ENCODE measurements around the gene ACTG1.

The ACTG1 gene

DNA sequence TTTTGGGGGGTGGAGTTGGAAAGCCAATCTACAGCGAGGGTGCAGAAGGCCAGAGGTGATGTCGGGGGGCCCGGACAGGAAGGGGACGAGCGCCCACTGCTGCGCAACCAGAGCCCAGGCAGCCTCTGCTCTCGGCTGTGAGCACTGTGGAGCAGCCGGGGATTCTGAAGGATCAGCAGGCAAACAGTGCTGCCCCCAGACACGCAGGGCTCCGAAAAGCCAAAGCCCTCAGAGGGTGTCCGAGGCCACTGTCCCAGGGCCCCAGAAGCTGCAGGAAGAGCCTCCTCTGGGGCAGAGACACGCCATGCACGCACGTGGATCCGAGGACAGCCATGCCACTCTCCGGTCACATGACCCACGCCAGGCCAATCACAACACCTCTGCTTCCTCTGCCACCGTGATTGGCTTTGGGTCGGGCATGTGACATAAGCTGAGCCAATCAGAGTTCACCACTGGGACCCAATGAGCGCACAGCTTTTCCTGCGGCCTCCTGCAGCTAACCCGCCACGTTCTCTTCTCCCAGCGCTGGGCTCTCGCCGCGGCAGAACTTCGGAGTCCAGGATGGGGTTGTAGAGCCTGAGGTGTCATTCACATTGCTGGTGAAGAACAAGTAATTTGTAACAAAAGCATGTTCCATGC is 40.7 kb downstream of the ACTG1 start:
- peak; percentile 71 for ATAC-seq
- TF ChIP-seq CSDC2 (CRISPR knock-in tag; IDR thresholded peaks at IDR 0.05), result 0 out of 2 replicates have a peak, but pooled peaks have one; percentile 63
- no peak for TF ChIP-seq SNAI2 (CRISPR knock-in tag; IDR thresholded peaks at IDR 0.05)

DNA sequence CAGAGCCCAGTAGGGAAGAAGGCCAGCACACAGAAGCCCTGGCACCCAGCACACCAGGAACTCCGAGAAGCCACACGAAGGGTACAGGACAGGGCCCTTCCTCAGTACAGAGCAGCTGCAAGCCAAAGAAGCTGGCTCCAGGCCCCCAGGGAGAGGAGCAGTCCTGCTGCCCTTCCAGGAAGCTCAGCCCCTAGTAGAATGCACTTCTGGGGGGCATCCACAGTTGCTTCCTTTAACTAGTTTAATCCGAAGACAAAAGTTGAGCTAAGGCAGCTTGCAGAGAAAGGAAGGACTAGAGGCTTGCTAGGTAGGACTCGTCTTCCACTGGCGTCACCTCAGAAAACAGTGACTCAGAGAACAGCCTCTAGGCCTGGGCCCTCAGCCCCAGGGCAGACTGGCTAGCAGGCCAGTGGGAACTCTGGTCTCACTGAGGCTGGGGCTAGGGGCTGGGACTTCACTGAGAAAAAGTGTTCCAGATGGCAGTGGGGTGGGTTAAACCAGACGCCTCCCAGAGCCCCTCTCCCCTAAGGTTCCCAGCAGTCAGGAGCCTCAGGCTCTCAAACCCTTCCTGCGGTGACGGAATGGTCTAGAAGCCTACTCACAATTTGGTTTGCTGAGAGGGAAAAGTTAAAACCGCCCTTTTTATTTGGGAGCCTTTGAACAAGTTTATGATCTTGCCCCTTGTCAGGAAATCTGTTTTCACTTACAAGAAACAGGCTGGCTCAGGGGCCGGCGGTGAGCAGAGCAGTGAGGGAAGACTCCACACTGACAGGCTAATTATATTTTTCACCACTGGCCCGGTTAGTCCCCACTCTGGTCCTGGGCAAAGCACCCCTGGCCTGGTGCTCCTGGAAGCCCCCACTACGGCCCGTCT is 41.4 kb downstream of the ACTG1 start:
- peak; percentile 16; the same call in 1 of the 3 replicates for ATAC-seq
- no peak for TF ChIP-seq PPARA (CRISPR knock-in tag; IDR thresholded peaks at IDR 0.05; ENCODE audit: borderline replicate concordance)
- TF ChIP-seq, protein P1, sequence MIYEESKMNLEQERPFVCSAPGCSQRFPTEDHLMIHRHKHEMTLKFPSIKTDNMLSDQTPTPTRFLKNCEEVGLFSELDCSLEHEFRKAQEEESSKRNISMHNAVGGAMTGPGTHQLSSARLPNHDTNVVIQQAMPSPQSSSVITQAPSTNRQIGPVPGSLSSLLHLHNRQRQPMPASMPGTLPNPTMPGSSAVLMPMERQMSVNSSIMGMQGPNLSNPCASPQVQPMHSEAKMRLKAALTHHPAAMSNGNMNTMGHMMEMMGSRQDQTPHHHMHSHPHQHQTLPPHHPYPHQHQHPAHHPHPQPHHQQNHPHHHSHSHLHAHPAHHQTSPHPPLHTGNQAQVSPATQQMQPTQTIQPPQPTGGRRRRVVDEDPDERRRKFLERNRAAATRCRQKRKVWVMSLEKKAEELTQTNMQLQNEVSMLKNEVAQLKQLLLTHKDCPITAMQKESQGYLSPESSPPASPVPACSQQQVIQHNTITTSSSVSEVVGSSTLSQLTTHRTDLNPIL (CRISPR knock-in tag; IDR thresholded peaks at IDR 0.05; ENCODE audit: low read depth), result no peak
- no peak for TF ChIP-seq ARNTL (CRISPR knock-in tag; IDR thresholded peaks at IDR 0.05; ENCODE audit: borderline replicate concordance, low read depth)
- TF ChIP-seq, protein P2, sequence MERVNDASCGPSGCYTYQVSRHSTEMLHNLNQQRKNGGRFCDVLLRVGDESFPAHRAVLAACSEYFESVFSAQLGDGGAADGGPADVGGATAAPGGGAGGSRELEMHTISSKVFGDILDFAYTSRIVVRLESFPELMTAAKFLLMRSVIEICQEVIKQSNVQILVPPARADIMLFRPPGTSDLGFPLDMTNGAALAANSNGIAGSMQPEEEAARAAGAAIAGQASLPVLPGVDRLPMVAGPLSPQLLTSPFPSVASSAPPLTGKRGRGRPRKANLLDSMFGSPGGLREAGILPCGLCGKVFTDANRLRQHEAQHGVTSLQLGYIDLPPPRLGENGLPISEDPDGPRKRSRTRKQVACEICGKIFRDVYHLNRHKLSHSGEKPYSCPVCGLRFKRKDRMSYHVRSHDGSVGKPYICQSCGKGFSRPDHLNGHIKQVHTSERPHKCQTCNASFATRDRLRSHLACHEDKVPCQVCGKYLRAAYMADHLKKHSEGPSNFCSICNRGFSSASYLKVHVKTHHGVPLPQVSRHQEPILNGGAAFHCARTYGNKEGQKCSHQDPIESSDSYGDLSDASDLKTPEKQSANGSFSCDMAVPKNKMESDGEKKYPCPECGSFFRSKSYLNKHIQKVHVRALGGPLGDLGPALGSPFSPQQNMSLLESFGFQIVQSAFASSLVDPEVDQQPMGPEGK (CRISPR knock-in tag; IDR thresholded peaks at IDR 0.05; ENCODE audit: borderline replicate concordance), result no peak
- no peak for TF ChIP-seq ZFP30 (CRISPR knock-in tag; IDR thresholded peaks at IDR 0.05)
- TF ChIP-seq, protein P3, sequence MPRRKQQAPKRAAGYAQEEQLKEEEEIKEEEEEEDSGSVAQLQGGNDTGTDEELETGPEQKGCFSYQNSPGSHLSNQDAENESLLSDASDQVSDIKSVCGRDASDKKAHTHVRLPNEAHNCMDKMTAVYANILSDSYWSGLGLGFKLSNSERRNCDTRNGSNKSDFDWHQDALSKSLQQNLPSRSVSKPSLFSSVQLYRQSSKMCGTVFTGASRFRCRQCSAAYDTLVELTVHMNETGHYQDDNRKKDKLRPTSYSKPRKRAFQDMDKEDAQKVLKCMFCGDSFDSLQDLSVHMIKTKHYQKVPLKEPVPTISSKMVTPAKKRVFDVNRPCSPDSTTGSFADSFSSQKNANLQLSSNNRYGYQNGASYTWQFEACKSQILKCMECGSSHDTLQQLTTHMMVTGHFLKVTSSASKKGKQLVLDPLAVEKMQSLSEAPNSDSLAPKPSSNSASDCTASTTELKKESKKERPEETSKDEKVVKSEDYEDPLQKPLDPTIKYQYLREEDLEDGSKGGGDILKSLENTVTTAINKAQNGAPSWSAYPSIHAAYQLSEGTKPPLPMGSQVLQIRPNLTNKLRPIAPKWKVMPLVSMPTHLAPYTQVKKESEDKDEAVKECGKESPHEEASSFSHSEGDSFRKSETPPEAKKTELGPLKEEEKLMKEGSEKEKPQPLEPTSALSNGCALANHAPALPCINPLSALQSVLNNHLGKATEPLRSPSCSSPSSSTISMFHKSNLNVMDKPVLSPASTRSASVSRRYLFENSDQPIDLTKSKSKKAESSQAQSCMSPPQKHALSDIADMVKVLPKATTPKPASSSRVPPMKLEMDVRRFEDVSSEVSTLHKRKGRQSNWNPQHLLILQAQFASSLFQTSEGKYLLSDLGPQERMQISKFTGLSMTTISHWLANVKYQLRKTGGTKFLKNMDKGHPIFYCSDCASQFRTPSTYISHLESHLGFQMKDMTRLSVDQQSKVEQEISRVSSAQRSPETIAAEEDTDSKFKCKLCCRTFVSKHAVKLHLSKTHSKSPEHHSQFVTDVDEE (CRISPR knock-in tag; IDR thresholded peaks at IDR 0.05), result no peak
- no peak for TF ChIP-seq OSR1 (CRISPR knock-in tag; IDR thresholded peaks at IDR 0.05)
- no peak for TF ChIP-seq ISL1 (CRISPR knock-in tag; IDR thresholded peaks at IDR 0.05)
- no peak for TF ChIP-seq BACH2 (CRISPR knock-in tag; IDR thresholded peaks at IDR 0.05; ENCODE audit: borderline replicate concordance)
- TF ChIP-seq ESRRG (CRISPR knock-in tag; IDR thresholded peaks at IDR 0.05), result no peak

DNA sequence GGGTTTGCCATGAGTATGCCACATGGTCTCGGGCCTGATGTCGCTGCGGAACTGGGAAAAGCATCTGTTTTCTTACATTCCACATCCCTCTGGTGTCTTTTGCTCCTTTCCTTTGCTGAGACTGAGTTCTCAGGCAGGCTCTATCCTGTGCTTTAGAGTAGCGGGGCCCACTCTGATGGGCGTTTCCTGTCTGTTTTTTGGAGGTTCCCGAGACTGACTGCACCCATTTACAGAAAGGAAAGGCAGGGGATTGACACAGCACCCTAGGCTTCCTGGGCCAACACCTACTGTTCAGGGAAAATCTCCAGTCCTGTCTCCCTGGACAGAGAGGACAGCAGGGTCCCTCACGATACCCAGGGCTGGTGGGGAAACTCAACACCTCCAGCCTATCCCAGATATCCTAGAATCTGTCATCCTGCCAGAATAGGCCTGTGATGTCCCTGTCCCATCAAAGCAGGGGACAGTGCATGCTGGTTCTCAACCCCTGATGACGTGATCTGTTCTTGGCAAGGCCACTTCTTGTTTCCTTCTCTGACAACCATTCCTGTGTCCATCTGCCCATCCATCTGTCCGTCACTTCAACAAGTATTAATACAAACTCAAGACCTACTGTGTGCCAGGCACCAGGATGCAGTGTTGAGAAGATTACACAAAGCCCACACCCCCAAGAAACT is 42.2 kb downstream of the ACTG1 start:
- no peak for ATAC-seq
- TF ChIP-seq ZNF565 (CRISPR knock-in tag; conservative IDR thresholded peaks at IDR 0.05; ENCODE audit: low read depth) (no peak), ARNTL (CRISPR knock-in tag; IDR thresholded peaks at IDR 0.05; ENCODE audit: borderline replicate concordance, low read depth) (no peak), ZFP30 (CRISPR knock-in tag; IDR thresholded peaks at IDR 0.05) (no peak), ZNF8 (CRISPR knock-in tag; IDR thresholded peaks at IDR 0.05) (no peak), ZFP3 (CRISPR knock-in tag; IDR thresholded peaks at IDR 0.05) (no peak)
- TF ChIP-seq, protein P4, sequence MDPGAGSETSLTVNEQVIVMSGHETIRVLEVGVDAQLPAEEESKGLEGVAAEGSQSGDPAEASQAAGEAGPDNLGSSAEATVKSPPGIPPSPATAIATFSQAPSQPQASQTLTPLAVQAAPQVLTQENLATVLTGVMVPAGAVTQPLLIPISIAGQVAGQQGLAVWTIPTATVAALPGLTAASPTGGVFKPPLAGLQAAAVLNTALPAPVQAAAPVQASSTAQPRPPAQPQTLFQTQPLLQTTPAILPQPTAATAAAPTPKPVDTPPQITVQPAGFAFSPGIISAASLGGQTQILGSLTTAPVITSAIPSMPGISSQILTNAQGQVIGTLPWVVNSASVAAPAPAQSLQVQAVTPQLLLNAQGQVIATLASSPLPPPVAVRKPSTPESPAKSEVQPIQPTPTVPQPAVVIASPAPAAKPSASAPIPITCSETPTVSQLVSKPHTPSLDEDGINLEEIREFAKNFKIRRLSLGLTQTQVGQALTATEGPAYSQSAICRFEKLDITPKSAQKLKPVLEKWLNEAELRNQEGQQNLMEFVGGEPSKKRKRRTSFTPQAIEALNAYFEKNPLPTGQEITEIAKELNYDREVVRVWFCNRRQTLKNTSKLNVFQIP (CRISPR knock-in tag; IDR thresholded peaks at IDR 0.05; ENCODE audit: borderline replicate concordance, low read depth), result no peak

DNA sequence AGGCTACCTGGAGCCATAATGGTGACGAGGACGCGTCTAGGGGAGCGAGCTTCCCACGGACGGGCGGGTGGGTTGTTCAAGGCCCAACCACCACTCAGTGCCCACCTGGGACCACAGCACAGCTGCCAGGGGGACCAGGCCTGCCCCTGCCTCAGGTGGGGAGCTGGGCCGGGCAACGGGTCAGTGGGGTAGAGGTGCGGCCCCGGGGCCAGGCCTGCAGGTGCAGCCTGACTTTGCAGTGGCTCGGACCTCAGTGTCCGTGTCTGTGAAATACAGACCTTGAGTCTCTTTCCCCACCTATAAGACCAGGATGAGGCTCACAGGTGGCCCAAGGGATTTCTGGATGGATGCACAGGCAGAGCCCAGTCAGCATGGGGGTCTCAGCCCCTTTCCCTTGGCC is 43.3 kb downstream of the ACTG1 start:
- ATAC-seq, result no peak
- TF ChIP-seq, protein P2 (CRISPR knock-in tag; IDR thresholded peaks at IDR 0.05; ENCODE audit: borderline replicate concordance), result no peak
- no peak for TF ChIP-seq ZNF70 (CRISPR knock-in tag; IDR thresholded peaks at IDR 0.05)
- TF ChIP-seq, protein P5, sequence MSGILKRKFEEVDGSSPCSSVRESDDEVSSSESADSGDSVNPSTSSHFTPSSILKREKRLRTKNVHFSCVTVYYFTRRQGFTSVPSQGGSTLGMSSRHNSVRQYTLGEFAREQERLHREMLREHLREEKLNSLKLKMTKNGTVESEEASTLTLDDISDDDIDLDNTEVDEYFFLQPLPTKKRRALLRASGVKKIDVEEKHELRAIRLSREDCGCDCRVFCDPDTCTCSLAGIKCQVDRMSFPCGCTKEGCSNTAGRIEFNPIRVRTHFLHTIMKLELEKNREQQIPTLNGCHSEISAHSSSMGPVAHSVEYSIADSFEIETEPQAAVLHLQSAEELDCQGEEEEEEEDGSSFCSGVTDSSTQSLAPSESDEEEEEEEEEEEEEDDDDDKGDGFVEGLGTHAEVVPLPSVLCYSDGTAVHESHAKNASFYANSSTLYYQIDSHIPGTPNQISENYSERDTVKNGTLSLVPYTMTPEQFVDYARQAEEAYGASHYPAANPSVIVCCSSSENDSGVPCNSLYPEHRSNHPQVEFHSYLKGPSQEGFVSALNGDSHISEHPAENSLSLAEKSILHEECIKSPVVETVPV (CRISPR knock-in tag; IDR thresholded peaks at IDR 0.05), result no peak
- TF ChIP-seq ZNF565 (CRISPR knock-in tag; conservative IDR thresholded peaks at IDR 0.05; ENCODE audit: low read depth), result no peak
- TF ChIP-seq GLIS3 (CRISPR knock-in tag; IDR thresholded peaks at IDR 0.05), result no peak
- no peak for TF ChIP-seq OSR1 (CRISPR knock-in tag; IDR thresholded peaks at IDR 0.05)
- no peak for TF ChIP-seq PPARA (CRISPR knock-in tag; IDR thresholded peaks at IDR 0.05; ENCODE audit: borderline replicate concordance)
- no peak for TF ChIP-seq ZFP30 (CRISPR knock-in tag; IDR thresholded peaks at IDR 0.05)
- TF ChIP-seq, protein P1 (CRISPR knock-in tag; IDR thresholded peaks at IDR 0.05; ENCODE audit: low read depth), result no peak
- no peak for TF ChIP-seq ZNF8 (CRISPR knock-in tag; IDR thresholded peaks at IDR 0.05)
- no peak for TF ChIP-seq TCF4 (CRISPR knock-in tag; IDR thresholded peaks at IDR 0.05; ENCODE audit: borderline replicate concordance)
- TF ChIP-seq SNAI2 (CRISPR knock-in tag; IDR thresholded peaks at IDR 0.05), result no peak
- no peak for TF ChIP-seq CSDC2 (CRISPR knock-in tag; IDR thresholded peaks at IDR 0.05)
- TF ChIP-seq ZFP3 (CRISPR knock-in tag; IDR thresholded peaks at IDR 0.05), result no peak
